DMS114 treated with DMSO at 0.1 percent for 48 hours (cell line): ENCODE measurements around the gene KIF13A.
"Not testable (repeated sequence)": the region's sequence is repeated elsewhere in the genome, so short reads cannot be mapped to it uniquely, and the experiment has no call there.

Source experiments
- DNase-seq: peaks from one replicate; lab custom pipeline; 2025; ENCODE audit not compliant: unreplicated experiment; lab: John Stamatoyannopoulos, UW

KIF13A gene

GRCh38 chr6:17987447-17987696 lies at the start of gene KIF13A:
Gene KIF13A, minus strand, starts transcription at chr6:17987635. Its CDS starts 172 bp downstream, at chr6:17987463.
- no peak for DNase-seq

- no peak for DNase-seq
Observed at GRCh38 chr6:18036781-18037180, 49.3 kb upstream of the KIF13A start.

DNA sequence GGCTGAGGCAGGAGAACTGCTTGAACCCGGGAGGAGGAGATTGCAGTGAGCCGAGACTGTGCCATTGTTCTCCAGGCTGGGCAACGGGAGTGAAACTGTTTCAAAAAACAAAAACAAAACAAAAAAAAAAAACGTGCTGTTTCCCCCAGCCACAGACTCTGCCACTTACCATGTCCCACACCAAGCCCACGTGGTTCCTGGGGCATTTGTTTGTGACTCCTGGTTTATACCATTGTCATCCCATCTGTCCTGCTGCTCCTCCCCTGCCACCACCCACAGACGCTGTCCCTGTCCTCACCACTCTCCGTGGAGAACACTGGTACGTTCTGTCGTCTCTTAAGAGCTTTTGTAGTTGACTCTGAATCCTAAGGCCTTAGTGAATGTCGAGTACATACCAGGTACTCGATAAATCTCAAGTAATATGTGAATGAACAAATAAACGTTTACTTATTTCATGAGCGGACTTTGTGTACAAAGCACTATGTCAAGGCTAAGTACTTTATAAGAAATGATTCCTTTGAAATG lies 48.0 kb upstream of the KIF13A start:
- no peak for DNase-seq

DNA sequence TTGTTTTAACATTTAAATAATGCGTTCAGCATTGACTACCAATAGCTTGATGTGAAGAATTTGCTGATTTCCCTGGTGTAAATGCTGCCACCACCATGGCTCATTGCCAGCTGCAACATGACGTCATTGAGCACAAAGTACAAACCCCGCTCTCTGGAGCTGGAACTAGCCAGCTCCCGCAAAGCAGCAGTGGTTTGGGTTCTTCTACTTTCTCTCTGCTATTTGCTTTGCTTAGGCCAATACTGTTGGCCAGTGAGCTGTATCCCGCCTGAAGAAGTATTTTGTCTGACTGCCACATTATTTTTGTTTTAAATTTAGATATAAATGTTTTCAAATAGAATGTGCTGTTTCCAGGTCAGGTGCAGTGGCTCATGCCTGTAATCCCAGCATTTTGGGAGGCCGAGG lies 47.4 kb upstream of the KIF13A start:
- DNase-seq: no peak

- no peak for DNase-seq
Observed at GRCh38 chr6:18031680-18032256, 44.3 kb upstream of the KIF13A start.

DNA sequence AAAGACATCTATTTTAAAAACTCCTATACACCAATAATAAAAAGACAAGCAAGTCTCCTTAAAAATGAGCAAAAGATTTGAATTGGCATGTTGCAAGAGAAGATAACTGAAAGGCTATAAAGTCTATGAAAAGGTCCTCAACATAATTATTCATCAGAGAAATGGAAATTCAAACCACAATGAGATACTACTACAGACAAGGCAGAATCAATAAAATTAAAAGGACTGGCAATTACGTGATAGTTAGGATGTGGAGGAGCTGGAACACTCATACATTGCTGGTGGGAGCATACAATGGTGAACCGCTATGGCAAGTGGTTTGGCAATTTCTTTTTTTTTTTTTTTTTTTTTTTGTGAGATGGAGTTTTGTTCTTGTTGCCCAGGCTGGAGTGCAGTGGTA lies 43.8 kb upstream of the KIF13A start:
- no peak for DNase-seq

GRCh38 chr6:18028332-18028731 lies 40.9 kb upstream of the KIF13A start:
- no peak for DNase-seq

DNA sequence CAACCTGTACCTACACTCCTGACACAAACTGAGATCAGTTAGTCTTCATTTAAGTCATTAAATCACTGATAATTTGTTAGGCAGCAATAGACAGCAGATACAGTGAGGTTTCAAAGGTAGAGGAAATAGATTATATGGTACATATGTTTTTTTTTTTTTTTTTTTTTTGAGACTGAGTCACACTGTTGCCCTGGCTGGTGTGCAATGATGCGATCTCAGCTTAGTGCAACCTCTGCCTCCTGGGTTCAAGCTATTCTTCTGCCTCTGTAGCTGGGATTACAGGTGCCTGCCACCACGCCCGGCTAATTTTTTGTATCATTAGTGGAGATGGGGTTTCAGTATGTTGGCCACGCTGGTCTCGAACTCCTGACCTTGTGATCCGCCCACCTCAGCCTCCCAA lies 38.2 kb upstream of the KIF13A start:
- no peak for DNase-seq

- DNase-seq: no peak
Observed at GRCh38 chr6:18024876-18025275, 37.4 kb upstream of the KIF13A start.

GRCh38 chr6:18023891-18024290 lies 36.5 kb upstream of the KIF13A start:
- DNase-seq: no peak

DNA sequence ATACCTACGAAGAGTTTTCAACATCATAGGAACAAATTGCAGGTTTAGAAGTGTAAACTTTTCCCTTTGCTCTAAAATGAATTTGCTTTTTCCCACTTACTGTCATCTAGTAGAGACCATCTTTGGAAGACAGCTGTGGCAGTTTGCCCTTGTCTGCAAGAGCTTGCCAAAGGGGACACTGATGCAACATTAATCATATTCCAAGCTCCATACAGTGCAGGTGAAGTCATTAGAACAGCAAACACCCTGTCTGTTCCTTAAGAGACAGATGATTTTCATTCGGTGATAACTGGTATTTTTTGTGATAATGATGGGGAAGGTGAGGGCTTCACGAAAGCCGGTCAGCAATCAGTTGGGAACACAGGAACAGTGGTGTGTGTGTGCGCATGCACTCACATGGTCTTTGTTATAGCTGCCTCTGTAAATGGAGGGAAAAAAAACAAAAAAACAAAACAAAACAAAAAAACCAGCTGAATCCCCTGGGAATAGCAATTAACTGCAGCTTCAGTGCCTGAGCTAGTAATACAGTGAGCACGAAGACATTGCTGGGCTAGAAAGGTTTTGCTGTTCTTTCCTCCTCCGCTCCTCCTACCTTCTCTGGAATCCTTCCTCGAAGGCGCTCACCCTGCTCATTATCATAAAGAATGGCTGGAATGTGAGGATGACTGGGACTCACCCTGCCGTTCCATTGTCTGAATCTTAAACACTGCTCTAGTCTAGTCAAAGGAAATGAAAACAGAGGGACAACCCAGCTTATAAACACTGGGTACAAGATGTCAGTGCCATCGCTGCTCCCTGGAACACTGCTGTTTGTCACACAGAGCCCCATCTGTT lies 35.2 kb upstream of the KIF13A start:
- no peak for DNase-seq

DNA sequence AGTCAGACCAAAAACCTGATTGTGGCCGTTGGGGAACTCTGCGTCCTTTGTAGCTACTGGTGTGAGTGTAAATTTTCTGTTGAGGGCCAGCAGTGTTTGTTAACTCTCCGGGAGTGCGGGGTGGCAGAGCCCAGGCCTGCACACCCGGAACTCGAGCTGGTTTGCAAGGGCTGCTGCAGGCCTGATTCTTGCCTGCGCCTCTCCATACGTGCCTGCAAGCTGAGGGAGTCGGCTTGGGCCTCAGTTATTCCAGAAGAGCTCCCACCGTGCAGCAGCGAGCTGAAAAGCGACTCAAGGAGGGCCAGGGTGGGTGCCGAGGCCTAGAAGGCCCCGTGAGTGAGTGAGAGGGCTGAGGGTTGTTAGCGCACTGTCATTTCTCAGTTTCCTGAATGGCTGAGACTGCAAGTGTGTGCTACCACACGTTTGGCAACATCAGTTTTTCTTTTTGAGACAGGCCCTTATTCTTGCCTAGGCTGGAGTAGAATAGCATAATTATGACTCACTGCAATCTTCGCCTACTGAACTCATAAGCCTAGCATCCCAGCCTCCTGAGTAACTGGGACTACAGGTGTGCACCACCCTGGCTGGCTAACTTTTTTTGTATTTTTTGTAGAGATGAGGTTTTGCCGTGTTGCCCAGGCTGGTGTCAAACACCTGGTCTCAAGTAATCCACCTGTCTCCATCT lies 33.9 kb upstream of the KIF13A start:
- no peak for DNase-seq

GRCh38 chr6:18020545-18020944 lies 33.1 kb upstream of the KIF13A start:
- DNase-seq: not testable (repeated sequence)

DNA sequence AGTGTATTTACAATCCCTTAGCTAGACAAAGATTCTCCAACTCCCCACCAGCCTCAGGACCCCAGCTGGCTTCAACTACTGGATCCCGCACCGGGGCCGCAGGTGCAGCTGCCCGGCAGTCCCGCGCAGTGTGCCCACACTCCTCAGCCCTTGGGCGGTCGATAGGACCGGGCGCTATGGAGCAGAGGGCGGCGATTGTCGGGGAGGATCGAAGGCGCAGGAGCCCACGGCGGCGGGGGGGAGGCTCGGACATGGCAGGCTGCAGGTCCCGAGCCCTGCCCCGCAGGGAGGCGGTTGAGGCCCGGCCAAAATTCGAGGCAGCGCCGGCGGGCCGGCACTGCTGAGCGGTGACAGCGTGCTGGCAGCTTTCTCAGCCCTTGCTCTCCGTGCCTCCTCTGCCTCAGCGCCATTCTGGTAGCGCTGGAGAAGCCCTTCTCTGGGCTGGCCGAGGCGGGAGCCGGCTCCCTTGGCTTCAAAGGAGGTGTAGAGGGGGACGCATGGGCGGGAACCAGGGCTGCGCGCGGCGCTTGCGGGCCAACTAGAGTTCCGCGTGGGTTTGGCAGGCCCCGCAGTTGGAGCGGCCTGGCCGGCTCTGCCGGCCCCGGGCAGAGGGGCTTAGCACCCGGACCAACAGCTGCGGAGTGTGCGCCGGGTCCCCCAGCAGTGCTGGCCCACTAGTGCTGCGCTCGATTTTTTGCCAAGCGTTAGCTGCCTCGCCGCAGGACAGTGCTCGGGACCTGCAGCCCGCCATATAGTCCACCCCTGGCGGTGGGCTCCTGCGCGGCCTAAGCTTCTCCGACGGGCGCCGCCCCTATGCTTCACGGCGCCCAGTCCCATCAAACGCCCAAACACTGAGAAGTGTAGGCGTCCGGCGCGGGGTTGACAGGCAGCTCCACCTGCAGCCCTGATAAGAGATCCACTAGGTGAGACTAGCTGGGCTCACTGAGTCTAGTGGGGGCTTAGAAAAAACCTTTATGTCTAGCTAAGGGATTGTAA lies 32.4 kb upstream of the KIF13A start:
- DNase-seq: no peak

- not testable (repeated sequence) for DNase-seq
Observed at GRCh38 chr6:18019133-18019532, 31.7 kb upstream of the KIF13A start.

DNA sequence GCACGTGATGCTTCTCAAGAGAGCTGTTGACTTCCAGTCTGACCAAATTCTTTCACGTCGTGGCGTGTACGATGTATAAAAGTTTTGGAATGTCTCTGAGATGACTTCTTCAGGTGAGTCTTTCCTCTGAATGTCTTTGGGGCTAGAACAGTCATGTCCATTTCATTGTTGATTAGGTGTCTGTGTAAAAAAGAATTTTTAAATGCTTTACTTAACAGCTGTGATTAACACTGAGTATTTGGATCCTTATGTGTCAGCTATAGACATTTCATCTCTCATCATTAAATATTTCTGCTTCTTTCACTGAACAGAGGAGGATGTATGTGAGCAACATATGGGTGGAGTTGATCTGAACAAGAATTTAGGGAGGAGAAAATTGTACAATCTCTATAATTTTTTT lies 29.3 kb upstream of the KIF13A start:
- no peak for DNase-seq

DNA sequence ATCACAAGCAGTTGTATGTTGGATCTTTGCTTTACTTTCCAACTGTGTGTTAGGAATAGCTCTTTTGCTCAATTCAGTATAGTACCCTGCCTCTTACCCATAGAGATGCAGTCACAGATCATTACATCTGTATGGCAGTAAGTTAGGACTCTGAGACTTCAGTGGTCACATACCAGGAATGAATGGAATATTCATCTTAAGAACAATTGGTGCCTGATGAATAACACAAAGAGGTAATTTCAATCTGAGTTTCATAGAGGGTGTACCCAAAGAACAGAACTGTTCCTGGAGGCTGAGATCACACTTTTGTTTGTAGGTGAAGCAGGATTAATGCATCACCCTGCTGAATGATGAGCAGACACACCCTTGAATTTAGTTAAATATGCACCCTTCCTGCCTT lies 28.7 kb upstream of the KIF13A start:
- no peak for DNase-seq

- DNase-seq: no peak
Observed at GRCh38 chr6:18011287-18011686, 23.9 kb upstream of the KIF13A start.

DNA sequence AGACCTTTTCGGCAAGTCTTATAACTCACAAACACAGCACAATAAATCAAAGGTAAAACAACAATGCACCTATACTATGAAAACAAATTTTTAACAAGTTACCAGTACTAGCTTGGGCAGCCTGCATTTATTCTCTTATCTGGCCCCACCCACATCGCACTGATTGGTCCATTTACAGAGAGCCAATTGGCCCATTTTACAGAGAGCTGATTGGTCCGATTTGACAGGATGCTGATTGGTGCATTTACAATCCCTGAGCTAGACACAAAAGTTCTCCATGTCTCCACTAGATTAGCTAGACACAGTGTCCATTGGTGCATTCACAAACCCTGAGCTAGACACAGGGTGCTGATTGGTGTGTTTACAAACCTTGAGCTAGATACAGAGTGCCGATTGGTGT lies 23.1 kb upstream of the KIF13A start:
- DNase-seq: not testable (repeated sequence)

GRCh38 chr6:18004256-18004985 lies 17.0 kb upstream of the KIF13A start:
- no peak for DNase-seq
